GM18870 (cell line): ENCODE measurements around the gene MAP2K1.
"Not testable (repeated sequence)": the region's sequence is repeated elsewhere in the genome, so short reads cannot be mapped to it uniquely, and the experiment has no call there.

Source experiments
- ATAC-seq: cut with Tn5 transposase; IDR thresholded peaks from one replicate; pipeline ENCODE4 v1.9.1; 2021; ENCODE audit warnings: moderate library complexity; ENCODE audit not compliant: unreplicated experiment

Gene MAP2K1

DNA sequence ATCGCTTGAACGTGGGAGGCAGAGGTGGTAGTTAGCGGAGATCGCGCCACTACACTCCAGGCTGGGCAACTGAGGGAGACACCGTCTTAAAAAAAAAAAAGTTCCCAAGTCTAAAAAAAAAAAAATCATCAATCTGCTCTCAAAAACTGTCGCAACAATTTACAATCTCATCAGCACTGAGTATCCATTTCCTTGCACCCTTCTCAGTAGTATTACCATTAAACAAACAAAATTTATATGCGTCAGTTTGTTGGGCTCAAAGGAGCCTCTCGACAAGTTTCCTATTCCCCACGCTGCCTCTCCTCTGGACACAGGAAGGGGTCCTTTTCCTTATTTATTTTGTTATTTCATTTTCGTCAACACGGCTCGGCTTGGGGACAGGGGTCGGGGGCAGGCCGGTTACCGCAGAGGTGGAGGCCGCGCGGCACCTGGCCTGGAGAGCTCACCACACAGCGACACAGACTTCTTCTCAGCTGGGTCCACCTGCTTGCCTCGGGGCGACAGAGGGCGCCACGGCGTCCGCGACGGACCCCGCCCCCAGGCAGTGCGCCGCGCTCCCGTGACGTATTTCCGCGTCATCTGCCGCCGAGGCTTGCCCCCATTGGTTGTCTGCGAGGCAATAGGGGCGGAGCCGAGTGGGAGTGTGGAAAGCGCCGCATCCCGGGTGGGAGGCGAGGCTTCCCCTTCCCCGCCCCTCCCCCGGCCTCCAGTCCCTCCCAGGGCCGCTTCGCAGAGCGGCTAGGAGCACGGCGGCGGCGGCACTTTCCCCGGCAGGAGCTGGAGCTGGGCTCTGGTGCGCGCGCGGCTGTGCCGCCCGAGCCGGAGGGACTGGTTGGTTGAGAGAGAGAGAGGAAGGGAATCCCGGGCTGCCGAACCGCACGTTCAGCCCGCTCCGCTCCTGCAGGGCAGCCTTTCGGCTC, at the start of gene MAP2K1:
TSS of gene MAP2K1 (plus strand) at position 709 of the 920 bp plus-strand sequence. CDS start 436 bp downstream, outside the sequence.
- peak; percentile 72 for ATAC-seq

DNA sequence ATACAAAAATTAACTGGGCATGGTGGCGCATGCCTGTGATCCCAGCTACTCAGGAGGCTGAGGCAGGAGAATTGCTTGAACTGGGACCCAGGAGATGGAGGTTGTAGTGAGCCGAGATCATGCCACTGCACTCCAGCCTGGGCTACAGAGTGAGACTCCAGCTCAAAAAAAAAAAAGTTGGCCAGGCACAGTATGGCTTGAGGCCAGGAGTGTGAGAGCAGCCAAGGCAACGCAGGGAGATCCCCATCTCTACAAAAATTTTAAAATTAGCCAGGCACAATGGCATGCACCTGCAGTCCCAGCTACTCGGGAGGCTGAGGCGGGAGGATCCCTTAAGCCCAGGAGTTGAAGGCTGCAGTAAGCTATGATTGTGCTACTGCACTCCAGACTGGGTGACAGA, 38.2 kb upstream of the MAP2K1 start:
- ATAC-seq = not testable (repeated sequence)

DNA sequence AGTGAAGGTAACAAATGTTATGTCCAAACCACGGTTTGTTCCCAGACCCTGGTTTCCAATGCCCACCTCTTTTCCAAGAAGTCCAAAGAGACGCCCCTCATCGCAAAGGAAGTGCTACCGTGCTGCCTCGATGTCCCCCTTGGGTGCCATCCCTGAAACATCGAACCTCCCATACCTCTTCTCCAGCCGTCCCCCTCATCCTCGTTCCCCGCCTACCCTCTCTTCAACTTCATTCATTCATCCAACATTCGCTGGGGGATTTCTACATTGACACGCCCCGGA, 30.7 kb upstream of the MAP2K1 start:
- ATAC-seq = no peak

DNA sequence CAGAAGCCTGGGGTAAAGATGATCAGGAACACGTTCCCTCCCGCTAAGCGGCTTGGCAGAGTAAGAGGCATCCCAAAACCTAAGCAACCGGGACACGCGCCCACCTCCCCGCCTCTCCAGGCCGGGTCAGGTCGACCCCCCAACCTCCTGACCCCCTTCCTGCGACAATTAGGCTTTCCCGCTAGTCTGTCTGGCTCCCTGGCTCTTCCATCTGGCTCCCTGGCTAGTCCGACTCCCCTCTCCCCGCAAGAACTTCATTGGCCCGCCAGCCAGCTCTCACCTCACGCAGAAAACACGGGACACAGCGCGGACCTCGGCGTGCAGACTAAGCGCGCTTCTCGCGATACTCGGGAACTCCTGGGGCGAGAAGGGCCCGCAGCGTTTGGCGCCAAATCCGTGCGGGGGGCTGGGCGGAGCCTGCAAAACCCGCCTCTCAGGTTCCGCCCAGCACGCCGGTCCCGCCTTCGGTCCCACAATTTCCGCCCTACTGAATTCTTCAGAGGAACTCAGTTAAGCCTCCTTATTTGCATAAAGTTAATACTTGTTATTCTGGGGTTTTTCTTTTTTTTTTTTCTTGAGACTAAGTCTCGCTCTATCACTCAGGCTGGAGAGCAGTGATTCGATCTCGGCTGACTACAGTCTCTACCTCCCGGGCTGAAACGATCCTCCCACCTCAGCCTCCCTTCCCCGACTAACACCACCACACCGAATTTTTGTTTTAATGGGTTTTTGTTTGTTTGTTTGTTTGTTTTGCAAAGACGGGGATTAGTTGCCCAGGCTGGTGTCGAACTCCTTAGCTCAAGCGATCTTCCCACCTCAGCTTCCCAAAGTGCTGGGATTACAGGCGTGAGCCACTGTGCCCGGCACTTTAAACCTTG, 30.1 kb upstream of the MAP2K1 start, which contains the start of gene TIPIN:
TSS of gene TIPIN (minus strand) at position 327 of the 878 bp plus-strand sequence. CDS start 3,738 bp downstream, outside the sequence.
- peak; percentile 81 for ATAC-seq

DNA sequence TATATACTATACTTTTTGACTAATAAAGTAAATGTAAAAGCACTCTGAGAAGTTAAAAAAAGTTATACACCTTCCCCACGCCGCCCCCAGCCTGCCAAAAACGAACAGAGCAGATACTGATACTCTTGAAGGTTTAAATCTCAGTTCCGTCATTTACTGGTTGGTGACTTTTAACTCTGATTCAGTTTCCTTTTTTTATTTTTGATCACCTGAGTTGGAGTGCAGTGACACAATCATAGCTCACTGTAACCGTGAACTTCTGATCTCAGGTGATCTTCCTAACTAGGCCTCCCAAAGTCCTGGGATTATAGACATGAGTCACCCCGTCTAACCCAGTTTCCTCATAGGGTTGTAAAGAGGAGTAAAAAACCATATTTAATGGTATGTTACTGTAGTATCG, 27.0 kb upstream of the MAP2K1 start:
- ATAC-seq = no peak

DNA sequence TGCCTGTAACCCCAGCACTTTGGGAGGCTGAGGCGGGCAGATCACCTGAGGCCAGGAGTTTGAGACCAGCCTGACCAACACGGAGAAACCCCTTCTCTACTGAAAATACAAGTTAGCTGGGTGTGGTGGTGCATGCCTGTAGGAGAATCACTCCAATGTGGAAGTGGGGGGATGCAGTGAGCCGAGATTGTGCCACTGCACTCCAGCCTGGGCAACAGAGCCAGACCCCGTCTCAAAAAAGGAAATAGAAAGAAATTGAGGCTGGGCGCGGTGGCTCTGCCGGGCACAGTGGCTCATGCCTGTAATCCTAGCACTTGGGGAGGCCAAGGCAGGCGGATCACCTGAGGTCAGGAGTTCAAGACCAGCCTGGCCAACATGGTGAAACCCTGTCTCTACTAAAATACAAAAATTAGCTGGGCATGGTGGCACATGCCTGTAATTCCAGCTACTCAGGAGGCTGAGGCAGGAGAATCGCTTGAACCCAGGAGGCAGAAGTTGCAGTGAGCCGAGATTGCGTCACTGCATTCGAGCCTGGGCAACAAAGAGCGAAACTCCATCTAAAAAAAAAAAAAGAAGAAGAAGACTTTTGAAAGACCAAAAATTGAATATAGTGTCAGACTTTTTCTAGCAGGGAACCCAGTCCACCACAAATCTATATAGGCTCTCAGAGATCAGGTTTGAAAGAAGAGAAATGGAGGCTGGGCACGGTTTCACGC, 24.8 kb upstream of the MAP2K1 start:
- not testable (repeated sequence) for ATAC-seq

DNA sequence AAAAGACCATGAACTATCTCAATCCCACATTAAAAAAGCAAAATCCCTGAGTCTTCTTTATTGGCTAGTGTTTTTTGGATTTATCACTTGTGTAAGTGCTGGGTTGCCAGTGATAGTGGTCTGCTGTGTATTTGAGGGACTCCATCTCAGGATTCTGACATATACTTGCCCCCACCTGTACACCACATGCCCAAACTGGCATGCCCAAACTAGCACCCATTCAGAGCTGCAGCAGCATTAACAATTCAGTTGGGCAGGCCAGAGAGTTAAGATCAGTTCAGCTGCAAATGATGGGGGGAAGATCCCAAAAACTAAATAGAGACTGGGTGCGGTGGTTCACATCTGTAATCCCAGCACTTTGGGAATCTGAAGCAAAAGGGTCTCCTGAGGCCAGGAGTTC, 23.9 kb upstream of the MAP2K1 start:
- ATAC-seq = no peak

DNA sequence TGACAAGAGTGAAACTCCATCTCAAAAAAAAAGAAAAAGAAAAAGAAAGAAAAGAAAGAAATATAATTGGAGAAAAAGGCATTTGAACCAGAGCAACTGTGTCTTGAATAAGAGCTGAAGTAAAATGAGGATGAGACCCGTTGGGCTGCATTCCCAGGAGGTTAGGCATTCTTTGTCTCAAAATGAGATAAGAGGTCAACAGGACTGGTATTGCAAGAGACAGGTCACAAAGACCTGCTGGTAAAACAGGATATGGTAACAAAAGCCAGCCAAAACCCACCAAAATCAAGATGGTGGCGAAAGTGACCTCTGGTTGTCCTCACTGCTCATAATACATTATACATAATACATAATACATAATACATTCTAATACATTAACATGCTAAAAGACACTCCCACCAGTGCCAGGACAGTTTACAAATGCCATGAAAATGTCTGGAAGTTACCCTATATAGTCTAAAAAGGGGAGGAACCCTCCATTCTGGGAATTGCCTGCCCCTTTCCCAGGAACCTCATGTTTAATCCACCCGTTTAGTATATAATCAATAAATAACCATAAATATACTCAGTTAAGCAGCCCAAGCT, 21.7 kb upstream of the MAP2K1 start:
- ATAC-seq = no peak

DNA sequence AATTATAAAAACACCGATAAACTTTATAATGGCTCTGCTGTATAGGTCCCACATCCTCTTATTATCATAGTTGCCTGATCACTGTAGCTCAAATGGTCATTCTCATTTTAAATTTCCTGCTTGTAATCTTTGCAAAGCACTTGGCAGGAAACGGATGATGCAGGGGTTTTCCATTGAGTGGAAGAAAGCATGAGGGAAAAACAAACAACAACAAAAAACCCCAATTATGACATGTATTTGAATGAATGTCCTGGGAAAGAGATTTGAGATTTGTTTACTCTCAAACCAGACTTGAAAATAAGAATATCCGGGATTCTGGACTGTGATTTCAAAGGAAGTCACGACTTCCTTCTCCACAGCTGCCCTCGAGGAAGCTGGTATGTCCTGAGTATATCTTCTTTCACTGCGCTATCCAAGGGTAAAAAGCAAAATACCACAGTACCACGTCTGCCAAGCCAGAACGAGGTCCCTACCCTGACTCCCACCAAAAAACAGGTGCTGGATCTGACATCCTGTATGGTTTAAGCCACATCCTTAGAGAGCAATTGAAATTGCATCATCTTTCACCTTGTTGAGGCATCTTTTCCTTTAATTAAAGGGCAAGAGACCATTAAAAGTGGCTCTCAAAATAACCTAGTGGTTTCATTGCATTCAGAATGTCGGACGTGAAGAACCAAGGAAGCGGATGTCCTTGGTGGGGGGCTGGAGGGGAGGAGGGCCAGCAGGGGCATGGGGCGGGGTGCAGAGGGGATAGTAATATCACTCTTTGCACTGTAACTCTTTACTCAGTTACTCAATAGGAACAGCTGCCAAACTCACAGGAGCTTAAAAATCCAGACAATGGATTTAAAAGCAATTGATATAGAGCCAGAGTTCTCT, 16.7 kb upstream of the MAP2K1 start:
- no peak for ATAC-seq

DNA sequence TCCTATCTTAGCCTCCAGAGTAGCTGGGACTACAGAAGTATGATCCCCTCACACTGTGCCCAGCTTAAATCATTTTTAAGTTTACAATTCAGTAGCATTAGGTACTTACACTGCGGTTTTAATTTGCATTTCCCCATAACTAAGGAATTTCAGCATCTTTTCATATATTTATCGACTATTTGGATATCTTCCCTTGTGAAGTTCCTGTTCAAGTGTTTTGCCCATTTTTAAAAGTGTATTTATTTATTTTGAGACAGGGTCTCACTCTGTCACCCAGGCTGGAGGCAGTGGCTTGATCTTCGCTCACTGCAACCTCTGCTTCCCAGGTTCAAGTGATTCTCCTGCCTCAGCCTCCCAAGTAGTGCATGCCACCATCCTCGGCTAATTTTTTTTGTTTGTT, 12.5 kb upstream of the MAP2K1 start:
- ATAC-seq = no peak

DNA sequence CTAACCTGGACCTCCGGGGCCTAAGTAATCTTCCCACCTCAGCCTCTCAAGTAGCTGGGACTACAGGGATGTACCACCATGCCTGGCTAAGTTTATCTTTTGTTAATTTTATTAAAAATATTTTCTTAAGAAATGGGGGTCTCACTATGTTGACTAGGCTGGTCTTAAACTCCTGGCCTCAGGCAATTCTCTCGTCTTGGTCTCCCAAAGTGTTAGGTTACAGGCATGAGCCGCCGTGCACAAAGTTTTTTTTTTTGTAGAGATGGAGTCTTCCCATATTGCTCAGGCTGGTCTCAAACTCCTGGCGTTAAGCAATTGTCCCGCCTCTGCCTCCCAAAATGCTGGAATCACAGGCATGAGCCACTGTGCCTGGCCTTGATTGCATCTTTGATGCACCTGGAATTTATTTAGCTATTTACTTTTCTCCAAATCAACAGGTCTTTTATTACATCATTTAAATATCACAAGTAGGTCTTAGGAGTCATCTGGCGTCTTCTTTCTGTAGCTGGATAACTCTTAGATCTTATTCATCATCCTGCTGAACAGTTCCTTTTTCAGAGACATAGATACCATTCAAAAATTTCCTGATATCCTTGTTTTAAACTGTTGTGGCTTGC, 7.8 kb upstream of the MAP2K1 start:
- no peak for ATAC-seq

DNA sequence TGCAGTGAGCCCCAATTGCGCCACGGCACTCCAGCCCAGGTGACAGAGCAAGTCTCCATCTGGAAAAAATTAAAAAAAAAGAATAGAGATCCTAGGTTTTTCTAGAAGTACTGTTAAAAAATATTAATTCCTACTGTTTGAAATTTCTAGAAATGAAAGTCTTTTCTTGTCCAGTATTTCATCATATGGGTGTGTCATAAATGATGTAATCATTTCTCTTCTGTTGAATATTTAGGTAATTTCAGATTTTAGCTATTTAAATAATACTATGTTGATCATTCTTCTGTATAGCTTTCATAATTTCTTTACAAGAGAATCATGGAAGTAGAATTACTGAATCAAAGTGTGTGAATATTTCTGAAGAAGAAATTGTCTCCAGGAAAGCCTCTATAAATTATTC, 5.3 kb upstream of the MAP2K1 start:
- ATAC-seq = not testable (repeated sequence)

DNA sequence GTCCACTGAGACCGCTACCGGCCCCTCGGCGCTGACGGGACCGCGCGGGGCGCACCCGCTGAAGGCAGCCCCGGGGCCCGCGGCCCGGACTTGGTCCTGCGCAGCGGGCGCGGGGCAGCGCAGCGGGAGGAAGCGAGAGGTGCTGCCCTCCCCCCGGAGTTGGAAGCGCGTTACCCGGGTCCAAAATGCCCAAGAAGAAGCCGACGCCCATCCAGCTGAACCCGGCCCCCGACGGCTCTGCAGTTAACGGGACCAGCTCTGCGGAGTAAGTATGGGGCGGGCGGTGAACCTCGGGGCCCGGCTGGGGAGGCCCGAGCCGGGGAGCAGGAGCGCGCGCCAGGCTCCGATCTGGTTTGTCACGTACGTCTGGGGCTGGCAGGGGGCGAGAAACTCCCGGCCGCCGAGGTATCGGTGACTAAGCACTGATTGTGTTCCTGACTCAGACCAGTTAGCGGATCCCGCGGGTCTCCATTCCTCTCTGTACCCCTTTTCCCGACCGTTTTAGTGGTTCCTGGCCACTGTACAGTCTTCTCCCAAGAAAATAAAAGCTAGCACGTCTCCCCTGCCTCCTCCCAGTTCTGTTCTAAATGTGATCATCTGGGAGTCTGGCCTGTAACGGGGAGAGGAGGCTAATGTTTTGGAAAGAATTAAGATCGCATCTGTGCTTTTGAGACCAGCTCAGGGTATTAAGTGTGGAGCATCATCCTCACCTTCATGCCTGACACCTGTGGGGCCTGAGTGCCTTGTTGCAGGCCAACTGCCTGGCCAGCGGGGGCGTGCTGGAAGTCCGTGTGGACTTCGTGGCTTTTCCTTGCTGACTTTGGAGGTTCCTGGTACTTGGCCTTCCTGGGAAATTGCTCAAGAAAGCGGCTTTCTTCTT, 691 bp downstream of the MAP2K1 start:
- no peak for ATAC-seq

DNA sequence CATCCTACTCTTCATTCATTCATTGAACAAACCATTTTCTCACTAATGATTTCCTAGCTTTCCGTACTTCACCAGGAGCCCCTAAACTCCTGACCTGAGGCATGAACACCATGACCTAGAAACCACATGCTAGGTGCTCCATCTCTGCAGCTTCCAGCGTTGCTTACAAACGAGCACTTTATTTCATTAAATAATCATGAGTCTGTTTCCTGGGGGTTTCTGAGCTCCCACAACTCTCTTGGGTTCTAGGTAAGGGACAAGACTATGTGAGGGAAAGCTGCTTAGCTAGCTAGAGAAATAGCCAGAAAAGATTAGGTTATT, 1.3 kb downstream of the MAP2K1 start:
- ATAC-seq = no peak

DNA sequence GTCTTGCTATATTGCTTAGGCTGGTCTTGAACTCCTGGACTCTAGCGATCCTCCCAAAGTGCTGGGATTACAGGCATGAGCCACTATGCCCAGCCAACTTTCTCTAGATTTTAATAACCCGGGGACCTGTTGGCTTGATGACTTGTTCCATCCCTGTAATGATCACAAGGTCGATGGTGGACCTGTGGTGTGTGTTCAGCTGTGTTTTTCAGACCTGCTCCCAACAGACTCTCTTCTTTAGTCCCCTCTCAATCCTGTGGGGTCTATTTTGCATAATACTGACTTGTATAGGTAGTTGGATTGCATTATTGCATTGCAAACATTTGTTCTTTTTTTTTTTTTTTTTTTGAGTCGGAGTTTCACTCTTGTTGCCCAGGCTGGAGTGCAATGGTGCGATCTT, 1.9 kb downstream of the MAP2K1 start:
- no peak for ATAC-seq

DNA sequence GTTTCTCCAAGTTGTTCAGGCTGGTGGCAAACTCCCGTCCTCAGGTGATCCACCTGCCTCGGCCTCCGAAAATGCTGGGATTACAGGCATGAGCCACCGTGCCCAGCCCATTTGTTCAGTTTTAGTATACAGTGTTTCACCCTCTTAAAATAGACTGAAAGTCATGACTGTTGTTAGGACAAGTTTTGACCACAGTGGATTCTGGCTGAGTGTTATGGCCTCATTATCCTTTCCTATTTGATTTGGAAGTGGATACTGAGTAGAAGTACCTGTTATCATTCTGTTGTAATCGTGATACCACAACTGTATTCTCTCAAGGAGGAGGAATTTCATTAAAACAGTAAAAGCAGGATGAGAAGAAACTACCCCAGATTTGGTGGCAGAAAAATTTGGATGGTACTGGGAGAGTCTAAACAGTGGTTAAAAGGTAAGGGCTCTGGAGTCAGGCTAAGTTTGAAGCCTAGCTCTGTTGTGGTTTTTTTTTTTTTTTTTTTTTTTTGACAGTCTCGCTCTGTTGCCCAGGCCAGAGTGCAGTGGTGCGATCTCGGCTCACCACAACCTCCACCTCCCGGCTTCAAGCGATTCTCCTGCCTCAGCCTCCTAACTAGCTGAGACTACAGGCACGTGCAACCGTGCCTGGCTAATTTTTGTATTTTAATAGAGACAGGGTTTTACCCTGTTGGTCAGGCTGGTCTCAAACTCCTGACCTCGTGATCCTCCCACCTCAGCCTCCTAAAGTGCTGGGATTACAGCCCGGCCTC, 2.6 kb downstream of the MAP2K1 start:
- no peak for ATAC-seq

DNA sequence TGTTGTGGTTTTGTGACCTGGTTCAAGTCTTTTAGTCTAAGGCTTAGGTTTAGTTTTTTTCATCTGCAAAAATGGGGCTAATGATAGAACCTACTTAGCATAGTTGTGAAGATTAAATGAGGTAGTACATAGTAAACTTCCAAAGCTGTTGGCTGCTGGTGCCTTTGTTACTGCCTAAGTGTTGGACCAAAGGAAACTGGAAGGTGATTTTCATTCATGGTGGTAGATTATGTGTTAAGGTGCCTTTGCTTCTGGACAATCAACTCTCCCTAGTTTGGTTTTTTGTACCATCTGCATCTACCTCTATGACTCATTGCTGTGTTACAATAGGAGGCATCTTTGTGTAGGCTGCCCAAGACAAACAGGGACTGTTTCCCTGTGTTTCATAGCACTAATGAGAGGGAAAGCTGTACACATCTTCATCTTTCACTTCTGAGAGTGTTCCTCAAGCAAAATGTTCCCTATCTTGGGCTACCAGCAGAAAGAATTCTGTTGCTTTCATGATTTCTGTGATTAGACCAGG, 3.2 kb downstream of the MAP2K1 start:
- ATAC-seq = no peak

DNA sequence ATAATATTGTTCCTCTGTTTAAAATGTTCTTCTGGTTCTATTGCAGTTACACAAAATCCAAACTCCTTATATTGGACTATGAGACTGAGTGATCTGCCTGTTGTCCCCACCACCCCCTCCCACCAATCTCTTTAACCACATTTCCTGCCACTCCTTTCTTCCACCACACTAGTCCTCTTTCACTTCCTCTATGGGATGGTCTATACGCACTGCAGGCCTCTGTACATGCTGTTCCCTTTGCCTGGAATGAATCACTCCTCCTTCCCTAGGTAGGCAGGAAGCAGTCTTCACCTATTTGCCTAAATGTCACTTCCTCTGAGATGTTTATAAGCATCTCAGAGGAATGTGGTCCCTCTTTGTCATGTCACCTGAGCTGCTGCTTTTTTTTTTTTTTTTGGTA, 4.0 kb downstream of the MAP2K1 start:
- ATAC-seq = no peak
